Hepatocyte (in vitro differentiated cells): Measurements from ENCODE around the gene TRAF7.
A peak's percentile ranks its signal among the peaks of the same experiment; 100 is the strongest.

Source experiments
- EZH2 ChIP-seq: fragments of 200-600 bp; sonication (generic); IDR thresholded peaks from 2 replicates; pipeline ENCODE4 v1.6.1; 2016; ENCODE audit warnings: antibody characterized with exemption, mild to moderate bottlenecking, borderline replicate concordance
- EZH2phosphoT487 ChIP-seq: fragments of 200-600 bp; sonication (generic); IDR thresholded peaks from one replicate; pipeline ENCODE4 v1.6.1; 2018; ENCODE audit warnings: antibody characterized with exemption, mild to moderate bottlenecking, low read depth, moderate library complexity; ENCODE audit not compliant: unreplicated experiment, severe bottlenecking
- TF ChIP-seq, protein P1 (sequence below): fragments of 200-600 bp; sonication (generic); IDR thresholded peaks from 2 replicates; pipeline ENCODE4 v1.5.1; 2016; ENCODE audit warnings: antibody characterized with exemption, mild to moderate bottlenecking; ENCODE audit not compliant: poor library complexity

DNA sequence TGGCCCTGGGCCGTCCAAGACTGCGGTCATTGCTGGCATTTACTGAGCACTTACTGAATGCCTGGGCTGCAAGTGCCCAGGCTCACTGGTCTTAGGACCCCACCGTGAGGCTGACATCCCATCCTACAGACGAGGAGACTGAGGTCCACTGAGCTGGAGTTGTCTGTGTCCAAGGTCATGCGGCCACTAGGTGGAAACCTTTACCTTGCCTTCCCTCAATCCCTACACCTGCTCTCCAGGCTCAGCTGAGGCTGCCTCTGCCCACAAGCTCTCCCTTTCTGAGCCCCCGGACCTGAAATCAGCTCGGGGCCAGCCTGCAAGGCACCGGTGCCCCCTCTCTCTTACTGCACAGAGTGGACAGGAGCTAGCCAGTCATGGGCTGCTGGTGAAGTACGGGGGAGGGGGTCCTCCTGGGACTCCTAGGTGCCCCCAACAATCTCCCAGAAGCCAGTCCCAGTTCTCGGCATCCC, 39.3 kb downstream of the TRAF7 start:
- TF ChIP-seq EZH2 (no peak), EZH2phosphoT487 (no peak)
- TF ChIP-seq, protein P1, sequence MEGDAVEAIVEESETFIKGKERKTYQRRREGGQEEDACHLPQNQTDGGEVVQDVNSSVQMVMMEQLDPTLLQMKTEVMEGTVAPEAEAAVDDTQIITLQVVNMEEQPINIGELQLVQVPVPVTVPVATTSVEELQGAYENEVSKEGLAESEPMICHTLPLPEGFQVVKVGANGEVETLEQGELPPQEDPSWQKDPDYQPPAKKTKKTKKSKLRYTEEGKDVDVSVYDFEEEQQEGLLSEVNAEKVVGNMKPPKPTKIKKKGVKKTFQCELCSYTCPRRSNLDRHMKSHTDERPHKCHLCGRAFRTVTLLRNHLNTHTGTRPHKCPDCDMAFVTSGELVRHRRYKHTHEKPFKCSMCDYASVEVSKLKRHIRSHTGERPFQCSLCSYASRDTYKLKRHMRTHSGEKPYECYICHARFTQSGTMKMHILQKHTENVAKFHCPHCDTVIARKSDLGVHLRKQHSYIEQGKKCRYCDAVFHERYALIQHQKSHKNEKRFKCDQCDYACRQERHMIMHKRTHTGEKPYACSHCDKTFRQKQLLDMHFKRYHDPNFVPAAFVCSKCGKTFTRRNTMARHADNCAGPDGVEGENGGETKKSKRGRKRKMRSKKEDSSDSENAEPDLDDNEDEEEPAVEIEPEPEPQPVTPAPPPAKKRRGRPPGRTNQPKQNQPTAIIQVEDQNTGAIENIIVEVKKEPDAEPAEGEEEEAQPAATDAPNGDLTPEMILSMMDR: peak; percentile 51
